ENCODE results near the gene ASB13. TPM values are rescaled to one million over a fixed set of nuclear protein-coding genes. Genes with fewer than 3 reads are reported as not detected.

Gene ASB13
- total and polyA plus RNA-seq, 2 of the 13 experiments (the other 11 are each of a cell fraction or from before 2014, with no cell fraction given) = 9.3 to 15.4 TPM

DNA sequence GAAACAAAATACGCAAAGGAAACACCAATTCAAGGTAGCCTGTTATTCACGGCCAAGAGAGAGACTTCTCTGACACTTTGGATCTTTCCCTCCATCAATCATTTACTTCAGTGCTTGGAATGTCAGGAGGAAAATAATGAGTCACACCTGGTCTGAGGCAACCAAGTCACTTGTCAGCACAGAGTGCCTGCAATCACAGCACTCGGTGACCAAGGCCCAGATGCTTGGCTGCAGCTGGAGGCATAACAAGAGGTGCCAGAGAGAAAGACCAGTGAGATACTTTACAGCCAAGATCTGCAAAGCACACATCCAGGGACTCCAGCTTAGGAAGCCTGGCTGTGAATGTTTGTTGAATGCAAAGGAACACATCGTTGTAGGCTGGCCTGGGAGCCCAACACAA lies 33.9 kb downstream of the ASB13 start (continued):
- TF ChIP-seq ZBTB2 (CRISPR knock-in tag; IDR thresholded peaks at IDR 0.05; ENCODE audit: low read depth) = no peak
- TF ChIP-seq GABPA (IDR thresholded peaks at IDR 0.05; ENCODE audit: low read depth, low read length) = no peak
- TF ChIP-seq GABPA (CRISPR knock-in tag; IDR thresholded peaks at IDR 0.05; ENCODE audit: low read depth) = no peak
- peak; percentile 86 for TF ChIP-seq MEIS2 (CRISPR knock-in tag; IDR thresholded peaks at IDR 0.05)
- TF ChIP-seq FLYWCH1 (CRISPR knock-in tag; IDR thresholded peaks at IDR 0.05) = no peak
- TF ChIP-seq PHF8 (CRISPR knock-in tag; IDR thresholded peaks at IDR 0.05) = 0 out of 2 replicates have a peak, but pooled peaks have one; percentile 20
- TF ChIP-seq GFI1 (CRISPR knock-in tag; IDR thresholded peaks at IDR 0.05; ENCODE audit: borderline replicate concordance) = peak; percentile 64; the same call in 1 of the 2 replicates
- 0 out of 2 replicates have a peak, but pooled peaks have one; percentile 32 for TF ChIP-seq ZNF335 (CRISPR knock-in tag; IDR thresholded peaks at IDR 0.05)
- no peak for TF ChIP-seq MAFG (CRISPR knock-in tag; IDR thresholded peaks at IDR 0.05)
- TF ChIP-seq FOXP1 (IDR thresholded peaks at IDR 0.05) = no peak
- 0 out of 2 replicates have a peak, but pooled peaks have one; percentile 18 for TF ChIP-seq FOXP1 (CRISPR knock-in tag; IDR thresholded peaks at IDR 0.05)
- no peak for TF ChIP-seq ZNF629 (CRISPR knock-in tag; conservative IDR thresholded peaks at IDR 0.05)
- TF ChIP-seq JUNB (CRISPR knock-in tag; IDR thresholded peaks at IDR 0.05; ENCODE audit: borderline replicate concordance) = peak; percentile 24; the same call in 1 of the 2 replicates
- TF ChIP-seq ZNF788 (CRISPR knock-in tag; IDR thresholded peaks at IDR 0.05; ENCODE audit: borderline replicate concordance) = 0 out of 2 replicates have a peak, but pooled peaks have one; percentile 20
- TF ChIP-seq ZNF605 (CRISPR knock-in tag; IDR thresholded peaks at IDR 0.05) = 0 out of 2 replicates have a peak, but pooled peaks have one; percentile 18
- no peak for TF ChIP-seq ZNF512 (CRISPR knock-in tag; IDR thresholded peaks at IDR 0.05)
- TF ChIP-seq CSRNP1 (CRISPR knock-in tag; IDR thresholded peaks at IDR 0.05) = no peak
- TF ChIP-seq HNRNPH1 (optimal IDR thresholded peaks at IDR 0.05; ENCODE audit: low read depth, low read length) = no peak
- TF ChIP-seq ZNF747 (CRISPR knock-in tag; IDR thresholded peaks at IDR 0.05; ENCODE audit: borderline replicate concordance) = peak; percentile 42; the same call in 1 of the 2 replicates
- no peak for TF ChIP-seq BCLAF1 (IDR thresholded peaks at IDR 0.05)
- TF ChIP-seq, protein P1, sequence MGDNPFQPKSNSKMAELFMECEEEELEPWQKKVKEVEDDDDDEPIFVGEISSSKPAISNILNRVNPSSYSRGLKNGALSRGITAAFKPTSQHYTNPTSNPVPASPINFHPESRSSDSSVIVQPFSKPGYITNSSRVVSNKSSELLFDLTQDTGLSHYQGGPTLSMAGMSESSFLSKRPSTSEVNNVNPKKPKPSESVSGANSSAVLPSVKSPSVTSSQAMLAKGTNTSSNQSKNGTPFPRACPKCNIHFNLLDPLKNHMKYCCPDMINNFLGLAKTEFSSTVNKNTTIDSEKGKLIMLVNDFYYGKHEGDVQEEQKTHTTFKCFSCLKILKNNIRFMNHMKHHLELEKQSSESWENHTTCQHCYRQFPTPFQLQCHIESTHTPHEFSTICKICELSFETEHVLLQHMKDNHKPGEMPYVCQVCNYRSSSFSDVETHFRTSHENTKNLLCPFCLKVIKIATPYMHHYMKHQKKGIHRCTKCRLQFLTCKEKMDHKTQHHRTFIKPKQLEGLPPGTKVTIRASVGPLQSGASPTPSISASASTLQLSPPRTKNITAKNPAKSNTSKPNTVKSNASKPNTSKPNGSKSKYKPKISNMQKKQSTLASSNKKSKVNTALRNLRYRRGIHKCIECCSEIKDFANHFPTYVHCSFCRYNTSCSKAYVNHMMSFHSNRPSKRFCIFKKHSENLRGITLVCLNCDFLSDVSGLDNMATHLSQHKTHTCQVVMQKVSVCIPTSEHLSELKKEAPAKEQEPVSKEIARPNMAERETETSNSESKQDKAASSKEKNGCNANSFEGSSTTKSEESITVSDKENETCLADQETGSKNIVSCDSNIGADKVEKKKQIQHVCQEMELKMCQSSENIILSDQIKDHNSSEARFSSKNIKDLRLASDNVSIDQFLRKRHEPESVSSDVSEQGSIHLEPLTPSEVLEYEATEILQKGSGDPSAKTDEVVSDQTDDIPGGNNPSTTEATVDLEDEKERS (CRISPR knock-in tag; IDR thresholded peaks at IDR 0.05) = no peak
